HTERT RPE-1 (cell line): ENCODE data around the gene LRRC28.

Source experiments
- in situ Hi-C: fragments of 300-500 bp; cut with MboI; formaldehyde crosslinking; loops from 4 replicates; pipeline ENCODE4 v1.14.3; 2020; ENCODE audit warnings: low sequenced_read_pairs

The LRRC28 gene

DNA sequence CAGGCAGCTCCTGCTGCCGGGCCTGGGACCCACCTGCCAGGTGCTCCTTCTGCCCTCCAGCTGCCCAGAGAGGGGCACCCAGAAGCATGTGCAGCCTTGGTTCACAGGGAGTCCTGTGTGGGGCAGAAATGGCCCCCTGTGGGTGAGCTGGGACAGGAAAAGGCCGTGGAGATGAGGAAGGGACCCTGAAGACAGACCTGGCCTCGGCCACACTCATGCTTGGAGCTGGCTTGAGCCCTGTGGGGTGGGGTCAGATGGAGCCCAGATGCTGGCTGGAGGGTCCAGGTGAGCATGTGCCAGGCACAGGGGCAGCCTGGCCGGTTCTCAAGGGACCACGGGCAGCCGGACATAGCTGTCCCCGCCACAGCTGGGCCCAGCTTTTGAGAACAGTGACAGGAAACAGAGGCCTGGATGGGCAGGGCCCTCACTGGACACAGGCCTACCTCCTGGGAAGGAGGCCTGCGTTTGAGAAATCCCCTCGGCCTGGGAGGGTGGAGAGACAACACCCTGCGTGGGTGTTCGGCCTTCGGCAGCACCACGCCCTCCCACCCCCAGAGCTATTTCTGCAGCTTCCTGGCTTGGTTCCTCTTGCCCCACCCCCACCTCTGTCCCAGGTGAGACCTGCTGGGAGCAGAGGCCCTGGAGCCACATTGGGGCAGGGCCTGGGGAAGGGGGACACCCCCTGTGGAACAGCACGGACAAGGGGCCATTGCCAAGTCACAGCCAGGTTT, 181.9 kb downstream of the LRRC28 start:
- in situ Hi-C loops, result no loop called here

DNA sequence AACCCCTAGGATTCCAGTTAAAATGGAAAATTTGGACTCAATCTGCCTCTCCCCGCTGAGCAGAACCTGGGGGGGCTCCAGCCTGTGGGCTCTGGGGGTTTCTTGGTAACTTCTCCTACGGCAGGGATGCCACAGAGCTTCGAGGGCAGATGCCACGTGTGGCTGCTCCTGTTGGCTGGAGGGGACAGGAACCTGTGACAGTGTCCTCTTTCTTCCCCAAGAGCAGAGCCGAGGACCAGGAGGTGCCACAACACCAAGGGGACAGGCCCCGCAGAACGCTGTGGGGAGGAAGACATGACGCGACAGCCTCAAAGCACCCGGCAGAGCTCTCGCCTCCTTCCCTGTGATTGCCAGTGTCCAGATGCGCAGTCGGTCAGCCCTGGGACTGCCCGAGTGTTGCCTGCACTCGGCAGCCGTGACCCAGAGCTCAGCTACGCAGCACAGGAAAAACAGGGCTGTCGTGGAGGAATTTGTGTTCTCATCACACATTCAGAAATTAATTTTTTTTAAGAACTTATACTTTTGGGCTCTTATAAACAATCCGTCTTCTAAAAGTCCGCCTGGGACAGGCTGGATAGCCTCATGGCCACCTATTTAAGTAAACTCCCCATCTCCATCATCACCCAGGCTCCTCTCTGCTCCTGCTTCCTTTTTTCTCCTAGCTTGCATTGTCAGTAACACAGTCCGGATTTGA, 182.6 kb downstream of the LRRC28 start:
- in situ Hi-C loops, result no loop called here

DNA sequence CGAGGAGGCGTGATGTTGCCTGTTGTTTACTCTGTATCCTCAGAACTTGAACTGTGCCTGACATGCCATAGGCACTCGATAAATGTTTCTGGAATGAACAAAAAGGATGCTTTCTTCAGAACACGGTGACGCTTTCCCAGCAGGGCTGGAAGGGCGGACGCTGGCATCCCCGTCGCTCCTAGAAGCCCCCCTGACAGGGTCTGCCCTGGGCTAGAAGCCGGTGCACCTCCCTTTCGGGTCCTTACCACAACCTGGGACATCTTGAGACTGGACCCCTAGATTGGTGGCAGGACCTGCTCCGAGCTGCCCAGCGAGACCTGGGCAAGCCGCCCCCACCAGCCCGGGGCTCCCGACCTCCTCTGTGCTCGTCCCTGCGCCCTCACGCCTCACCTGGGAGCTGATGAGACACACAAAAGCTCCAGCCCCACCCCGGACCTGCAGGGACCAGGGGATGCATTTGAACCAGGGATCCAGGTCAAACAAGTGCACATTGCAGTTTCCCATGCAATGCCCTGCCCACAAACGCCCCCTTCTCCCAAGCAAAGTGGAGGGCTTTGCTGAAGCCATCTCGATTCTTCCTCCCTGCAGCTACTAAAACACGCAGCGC, 183.3 kb downstream of the LRRC28 start:
- in situ Hi-C loops, result no loop called here

DNA sequence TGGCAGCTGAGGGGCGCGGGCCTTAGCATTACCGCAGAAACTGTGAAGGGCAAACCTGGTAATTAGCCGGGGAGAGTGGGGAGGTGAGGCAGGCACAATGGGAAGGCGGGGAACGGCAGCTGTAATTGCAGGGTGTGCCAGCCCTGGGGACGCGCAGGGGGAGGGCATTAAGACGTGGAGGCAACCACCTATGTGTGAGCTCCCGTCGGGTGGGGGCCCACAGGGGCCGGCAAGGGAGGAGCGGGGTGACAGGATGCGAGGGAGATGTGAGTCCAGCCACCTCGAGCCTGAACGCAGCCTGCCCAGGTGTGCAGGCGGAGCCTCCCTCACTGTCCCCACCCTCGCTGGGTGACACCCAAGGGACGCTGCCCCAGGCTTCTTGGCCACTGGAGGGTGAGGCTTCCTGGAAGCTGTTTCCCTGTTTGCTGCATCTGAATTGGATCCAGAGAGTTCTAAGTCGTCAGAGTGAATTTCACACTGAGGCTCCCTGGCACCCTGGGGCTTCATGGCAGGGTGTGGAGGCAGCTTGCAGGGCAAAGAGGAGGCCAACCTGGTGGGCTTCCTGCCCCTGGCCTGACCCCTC, 183.9 kb downstream of the LRRC28 start:
- in situ Hi-C loops, result no loop called here

DNA sequence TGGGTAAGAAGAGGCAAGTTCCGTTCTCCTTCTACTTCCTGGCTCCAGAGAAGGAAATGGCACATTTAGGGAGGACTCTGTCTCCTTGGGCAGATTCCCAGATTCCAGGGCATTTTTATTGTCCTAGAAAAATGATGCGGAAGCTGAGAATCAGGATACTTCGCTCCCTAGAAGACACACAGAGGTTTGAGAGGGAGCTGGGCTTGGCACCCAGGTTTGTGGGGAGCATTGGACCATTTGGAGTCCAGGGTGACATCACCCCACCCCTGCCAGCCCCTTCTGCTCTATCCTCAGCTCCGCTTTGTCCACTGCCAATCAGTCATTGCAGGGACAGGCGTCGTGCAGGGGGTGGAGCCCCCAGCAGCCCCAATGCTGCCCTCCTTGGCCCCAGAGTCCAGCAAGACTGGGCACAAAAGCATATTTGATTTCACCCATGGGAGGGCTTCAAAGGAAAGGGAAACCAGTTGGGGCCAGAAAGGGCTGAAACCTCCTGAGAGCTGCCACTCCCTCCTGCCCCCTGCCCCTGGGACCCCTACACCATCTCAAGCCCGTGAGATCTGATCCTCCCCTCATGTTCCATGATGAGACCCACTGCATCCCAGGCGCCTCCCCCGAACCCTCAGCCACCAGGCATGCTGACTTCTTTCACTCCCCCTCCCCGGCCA, 184.7 kb downstream of the LRRC28 start:
- in situ Hi-C loops, result no loop called here

DNA sequence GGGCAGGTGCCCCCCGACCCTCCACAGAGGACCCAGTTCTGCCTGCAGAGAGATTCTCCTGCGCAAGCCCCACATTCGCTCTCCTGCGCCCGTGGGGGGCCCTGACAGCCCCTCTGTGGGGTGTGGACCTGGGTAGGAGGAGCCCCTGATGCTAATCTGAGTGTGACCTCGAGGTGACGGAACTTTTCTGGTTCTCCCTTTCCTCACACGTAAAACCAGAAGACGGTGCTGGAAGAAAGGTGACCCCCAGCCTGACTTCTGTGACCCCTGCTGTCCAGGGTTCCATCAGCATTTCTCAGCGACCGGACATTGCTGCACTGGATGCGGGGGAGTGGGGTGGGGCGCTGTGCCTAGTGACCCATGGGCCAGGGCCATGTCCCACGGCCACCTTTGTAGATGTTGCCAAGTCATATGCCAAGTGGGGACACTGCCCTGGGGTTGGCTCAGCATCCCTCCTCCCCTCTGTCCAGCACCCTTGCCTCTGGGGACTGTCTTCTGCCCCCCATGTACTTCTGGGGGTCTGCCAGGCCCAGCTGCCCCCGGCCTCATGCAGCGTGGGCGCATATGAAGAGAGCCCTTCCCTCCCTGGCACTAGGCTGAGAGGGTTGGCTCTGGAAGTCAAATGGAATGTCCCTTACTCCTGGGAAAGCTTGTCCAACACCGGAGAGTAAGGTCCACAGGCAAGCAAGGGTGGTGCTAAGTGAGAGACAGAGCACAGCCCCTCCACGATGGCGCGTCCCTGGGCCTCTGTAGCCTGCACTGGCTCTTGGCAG, 185.4 kb downstream of the LRRC28 start:
- in situ Hi-C loops, result no loop called here

DNA sequence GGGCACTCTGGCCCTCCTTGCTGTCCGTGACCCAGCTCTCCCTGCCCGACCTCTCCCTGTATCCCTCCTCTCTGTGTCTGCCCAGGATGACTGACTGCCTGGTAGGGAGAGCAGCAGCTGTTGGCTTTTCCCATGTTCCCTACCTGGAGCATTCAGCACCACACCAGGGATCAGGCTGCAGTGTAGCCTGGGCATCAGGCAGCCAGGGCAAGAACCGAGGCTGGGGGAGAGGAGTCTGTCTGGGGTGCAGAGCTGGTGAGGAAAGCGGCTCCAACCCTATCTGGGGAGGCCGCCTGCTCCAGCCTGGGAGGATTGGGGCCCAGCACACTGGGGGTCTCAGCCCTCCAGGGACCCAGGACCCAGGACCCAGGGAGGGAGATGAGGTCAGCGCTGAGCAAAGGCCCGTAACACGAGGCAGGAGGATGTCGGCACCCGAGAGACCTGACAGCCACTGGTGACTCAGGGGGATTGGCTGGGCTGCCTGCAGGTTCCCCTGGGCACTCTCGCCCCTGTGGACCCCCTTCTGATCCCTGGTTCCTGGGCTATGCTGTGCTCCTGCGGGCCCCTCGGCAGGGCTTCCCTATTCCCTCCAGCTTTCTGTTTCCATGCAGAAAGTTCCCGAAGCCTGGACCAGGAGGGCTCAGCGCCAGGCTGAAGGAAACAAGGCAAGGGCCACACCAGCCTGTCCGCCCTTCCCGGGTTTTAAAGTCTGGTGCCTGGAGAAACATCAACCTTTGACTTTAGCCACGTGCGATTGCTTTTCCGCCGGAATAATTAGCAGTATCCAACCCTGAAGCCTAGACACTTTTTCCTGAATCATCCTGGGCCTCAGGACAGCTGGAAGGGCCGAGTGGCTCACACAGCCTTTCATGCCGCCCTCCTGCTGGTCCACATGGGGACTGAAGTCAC, 186.3 kb downstream of the LRRC28 start:
- in situ Hi-C loops, result no loop called here

DNA sequence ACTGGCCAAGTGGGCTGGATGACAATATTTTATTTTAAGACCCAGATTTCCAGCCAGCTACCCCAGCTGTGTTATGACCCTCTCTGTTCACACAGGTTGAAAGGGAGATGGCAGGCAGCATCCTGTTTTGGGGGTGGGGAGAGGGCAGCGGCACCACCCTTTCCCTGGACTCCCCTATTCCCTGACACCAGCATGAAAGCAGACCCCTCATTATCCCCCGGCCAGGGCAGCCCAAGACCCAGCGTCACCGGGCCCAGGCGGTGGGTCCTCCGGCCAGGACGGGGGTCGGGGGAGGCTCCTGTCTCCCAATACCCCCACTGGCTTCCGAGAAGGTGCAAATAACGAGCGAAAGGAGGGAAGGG, 186.9 kb downstream of the LRRC28 start:
- in situ Hi-C loops, result no loop called here

DNA sequence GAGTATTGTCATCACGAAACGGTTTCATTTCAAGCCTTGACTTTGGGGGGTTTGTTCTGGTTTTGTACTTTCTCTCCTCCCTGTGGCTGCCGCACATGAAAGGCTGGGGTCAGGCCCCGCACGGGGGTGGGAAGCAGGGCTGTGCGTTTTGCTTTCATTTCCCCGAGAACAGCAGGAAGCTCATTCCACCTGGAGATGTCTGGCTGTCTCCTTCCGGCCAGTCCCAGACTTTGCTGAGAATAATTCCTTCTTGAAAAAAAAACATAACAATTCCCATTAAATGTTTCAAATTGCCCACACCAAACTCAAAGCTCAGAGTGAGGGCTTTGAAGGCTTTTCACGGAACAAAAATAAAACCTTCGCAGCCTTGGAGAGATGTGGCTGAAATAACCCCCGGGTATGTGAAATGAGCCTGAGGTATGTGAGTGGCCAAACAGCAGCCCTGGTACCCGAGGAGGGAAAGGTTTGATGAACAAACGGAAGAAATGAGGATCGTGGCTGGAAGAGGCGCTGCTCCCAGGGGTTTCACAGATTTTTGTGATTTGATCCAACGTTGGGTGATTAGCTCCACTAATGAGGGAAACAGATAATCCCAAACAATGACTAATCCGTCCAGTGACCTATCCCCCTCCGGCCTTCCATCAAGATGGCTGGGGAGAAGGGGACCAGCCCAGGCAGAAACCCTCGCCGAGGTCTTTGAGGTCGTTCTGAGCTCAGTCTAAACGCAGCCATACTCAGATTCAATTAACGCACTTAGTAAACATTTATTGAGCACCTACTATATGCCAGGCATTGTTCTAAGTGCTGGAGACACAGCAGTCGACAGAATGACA, 187.6 kb downstream of the LRRC28 start:
- in situ Hi-C loops, result no loop called here

DNA sequence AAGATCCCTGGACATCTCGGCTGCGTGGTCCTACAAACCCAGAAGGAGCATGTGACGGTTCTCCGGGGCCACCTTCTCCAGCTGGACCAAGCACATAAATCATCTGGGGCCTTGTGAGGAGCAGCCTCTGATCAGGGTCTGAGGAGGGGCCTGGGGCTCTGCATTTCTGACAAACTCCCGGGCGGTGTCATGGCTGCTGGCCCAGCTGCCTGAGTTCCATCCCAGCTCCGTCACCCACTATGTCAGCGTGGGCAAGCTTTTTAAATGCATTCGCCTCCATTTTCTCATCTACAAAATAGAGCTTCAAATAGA, 188.2 kb downstream of the LRRC28 start:
- in situ Hi-C loops, result no loop called here

DNA sequence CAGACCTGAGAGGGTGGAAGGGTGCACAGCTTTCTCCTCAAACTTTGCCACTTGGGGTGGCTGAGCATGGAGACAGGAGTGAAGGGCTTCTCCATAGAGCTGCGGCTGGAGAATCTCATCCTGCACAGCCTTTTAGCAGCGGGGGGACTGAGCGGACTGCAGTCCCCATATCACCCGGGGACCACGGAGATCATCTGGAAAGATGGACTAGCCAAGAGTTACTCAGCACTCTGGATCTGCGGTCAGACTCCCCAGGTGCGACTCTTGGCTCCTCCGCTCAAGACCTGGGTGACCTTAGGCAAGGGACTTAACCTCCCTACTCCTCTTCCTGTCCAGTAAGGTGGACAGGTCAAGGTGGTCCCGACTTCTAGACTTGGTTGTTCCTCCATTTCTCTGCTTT, 188.7 kb downstream of the LRRC28 start:
- in situ Hi-C loops, result no loop called here
